Fibroblast of lung (primary cell): ENCODE data around the gene STPG2. TPM values are rescaled to one million over a fixed set of nuclear protein-coding genes. Genes with fewer than 3 reads are reported as not detected.
A peak's percentile ranks its signal among the peaks of the same experiment; 100 is the strongest.

Source experiments
- DNase-seq, 2 donors: peaks; one replicate each; pipeline versions ENCODE4 v3.0.0 to v3.0.0-alpha.2; 2010; ENCODE audit warnings: low read depth in 2 of 2
- H2AFZ ChIP-seq: 2 replicates; pipeline ENCODE4 v1.5.1; 2012; ENCODE audit warnings: low read length, control low read depth, inconsistent platforms
- H3K27ac ChIP-seq: 2 replicates; pipeline ENCODE4 v1.5.1; 2011; ENCODE audit warnings: low read length, control low read depth; ENCODE audit not compliant: insufficient read depth
- H3K27me3 ChIP-seq: 2 replicates; pipeline ENCODE4 v1.5.1; 2011; ENCODE audit warnings: mild to moderate bottlenecking, low read length; ENCODE audit not compliant: control insufficient read depth, insufficient read depth
- H3K36me3 ChIP-seq: 2 replicates; pipeline ENCODE4 v1.5.1; 2011; ENCODE audit warnings: low read length; ENCODE audit not compliant: control insufficient read depth, insufficient read depth
- H3K4me1 ChIP-seq: 2 replicates; pipeline ENCODE4 v1.5.1; 2011; ENCODE audit warnings: low read length; ENCODE audit not compliant: control insufficient read depth, insufficient read depth; ENCODE audit errors: extremely low read depth
- H3K4me2 ChIP-seq: 2 replicates; pipeline ENCODE4 v1.5.1; 2011; ENCODE audit warnings: low read length, control low read depth; ENCODE audit not compliant: insufficient read depth; ENCODE audit errors: extremely low read depth
- H3K4me3 ChIP-seq, 4 experiments: fragments of 200-600 bp in 1 of 4; sonication (generic) in 1 of 4; replicated peaks in 1 of 4; 2 replicates each; pipeline ENCODE4 v1.5.1; 2011 to 2016; ENCODE audit warnings: low read length in 4 of 4, low read depth in 3 of 4, mild to moderate bottlenecking in 3 of 4, control low read depth in 2 of 4, inconsistent platforms in 1 of 4, mixed read lengths in 1 of 4; ENCODE audit not compliant: insufficient read depth in 1 of 4; ENCODE audit errors: control extremely low read depth in 1 of 4
- H3K79me2 ChIP-seq: 2 replicates; pipeline ENCODE4 v1.5.1; 2012; ENCODE audit warnings: mild to moderate bottlenecking, low read length, inconsistent platforms; ENCODE audit not compliant: control insufficient read depth, insufficient read depth
- H3K9ac ChIP-seq: 2 replicates; pipeline ENCODE4 v1.5.1; 2011; ENCODE audit warnings: mild to moderate bottlenecking, low read length, control low read depth; ENCODE audit not compliant: insufficient read depth
- H3K9me3 ChIP-seq: 2 replicates; pipeline ENCODE4 v1.5.1; 2012; ENCODE audit warnings: low read depth, low read length; ENCODE audit not compliant: control insufficient read depth, insufficient read depth
- H4K20me1 ChIP-seq: 2 replicates; pipeline ENCODE4 v1.5.1; 2011; ENCODE audit warnings: low read length; ENCODE audit not compliant: control insufficient read depth, insufficient read depth; ENCODE audit errors: extremely low read depth
- EZH2 ChIP-seq: IDR thresholded peaks from 2 replicates; pipeline ENCODE4 v1.5.1; 2012; ENCODE audit warnings: low read length, control low read depth, mild to moderate bottlenecking; ENCODE audit errors: missing control alignments
- polyA plus RNA-seq, 2 donors: library from polyadenylated mRNA; depleted of rRNA in 1 of 2; stranded (reverse) in 1 of 2; unstranded in 1 of 2; fragments of >200 nt; gene quantifications; 2 replicates each; pipeline ENCODE4 v1.2.1, GENCODE V29; 2011 to 2012; ENCODE audit warnings: missing spikeins in 1 of 2
- total RNA-seq: library from RNA; depleted of rRNA; stranded (reverse); fragments of >200 nt; gene quantifications from 2 replicates; pipeline ENCODE4 v1.2.1, GENCODE V29; 2014
- TF ChIP-seq, protein P1 (sequence below), 2 donors: IDR thresholded peaks in 1 of 2; conservative IDR thresholded peaks in 1 of 2; 1 replicate in 1 of 2; 2 replicates in 1 of 2; pipeline ENCODE4 v1.5.1; 2011 to 2012; ENCODE audit warnings: low read length in 2 of 2, control low read depth in 1 of 2, inconsistent platforms in 1 of 2, low read depth in 1 of 2, mild to moderate bottlenecking in 1 of 2

Gene STPG2
- total and polyA plus RNA-seq, 2 donors (not counting 1 experiment from before 2014, with no cell fraction given) = 0.17 TPM; not detected in 1

GRCh38 chr4:98179951-98180350 lies 36.7 kb upstream of the STPG2 start:
- no peaks in the 10 kb centered on the region for H4K20me1 ChIP-seq
- DNase-seq = no peak
- no peak for TF ChIP-seq EZH2
- TF ChIP-seq, protein P1, sequence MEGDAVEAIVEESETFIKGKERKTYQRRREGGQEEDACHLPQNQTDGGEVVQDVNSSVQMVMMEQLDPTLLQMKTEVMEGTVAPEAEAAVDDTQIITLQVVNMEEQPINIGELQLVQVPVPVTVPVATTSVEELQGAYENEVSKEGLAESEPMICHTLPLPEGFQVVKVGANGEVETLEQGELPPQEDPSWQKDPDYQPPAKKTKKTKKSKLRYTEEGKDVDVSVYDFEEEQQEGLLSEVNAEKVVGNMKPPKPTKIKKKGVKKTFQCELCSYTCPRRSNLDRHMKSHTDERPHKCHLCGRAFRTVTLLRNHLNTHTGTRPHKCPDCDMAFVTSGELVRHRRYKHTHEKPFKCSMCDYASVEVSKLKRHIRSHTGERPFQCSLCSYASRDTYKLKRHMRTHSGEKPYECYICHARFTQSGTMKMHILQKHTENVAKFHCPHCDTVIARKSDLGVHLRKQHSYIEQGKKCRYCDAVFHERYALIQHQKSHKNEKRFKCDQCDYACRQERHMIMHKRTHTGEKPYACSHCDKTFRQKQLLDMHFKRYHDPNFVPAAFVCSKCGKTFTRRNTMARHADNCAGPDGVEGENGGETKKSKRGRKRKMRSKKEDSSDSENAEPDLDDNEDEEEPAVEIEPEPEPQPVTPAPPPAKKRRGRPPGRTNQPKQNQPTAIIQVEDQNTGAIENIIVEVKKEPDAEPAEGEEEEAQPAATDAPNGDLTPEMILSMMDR (conservative IDR thresholded peaks at IDR 0.05 in 1 of 2, IDR thresholded peaks at IDR 0.05 in 1 of 2; ENCODE audit: low read depth in 1 of 2, low read length in 2 of 2) = no peak

DNA sequence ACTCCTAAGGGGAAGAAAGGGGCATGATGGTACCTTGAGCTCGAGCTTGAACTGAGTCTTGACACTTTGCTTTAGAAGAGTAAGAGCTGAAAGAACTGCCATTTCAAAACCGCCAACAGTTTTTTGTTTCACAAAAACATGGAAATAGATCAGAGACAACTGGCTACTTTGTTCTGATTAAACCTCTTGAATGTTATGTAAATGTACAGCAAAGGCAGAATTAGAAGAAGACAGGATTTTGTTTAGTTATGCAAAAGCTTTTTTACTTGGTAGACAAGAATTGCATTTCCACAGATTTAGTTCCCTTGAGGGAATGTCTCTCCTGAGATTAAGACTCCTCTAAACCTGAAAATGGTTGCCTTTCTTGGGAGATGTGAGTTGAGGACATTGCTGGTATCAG lies 33.3 kb upstream of the STPG2 start:
- Histone ChIP-seq H3K27me3 (no peaks in the 10 kb centered on the region), H3K4me3 (no peak overlapping the region)

More at GRCh38 chr4:98179951-98180350, 36.7 kb upstream of the STPG2 start:
- no peak overlapping the region for H3K27ac ChIP-seq
- H3K9me3 ChIP-seq = no peaks in the 10 kb centered on the region
- H3K4me3 ChIP-seq = no peak overlapping the region
- H3K27me3 ChIP-seq = no peaks in the 10 kb centered on the region
- H3K4me1 ChIP-seq = no peaks in the 10 kb centered on the region
- no peaks in the 10 kb centered on the region for H3K79me2 ChIP-seq
- H3K9ac ChIP-seq = no peak overlapping the region
- no peak overlapping the region for H3K4me2 ChIP-seq
- no peak overlapping the region for H2AFZ ChIP-seq
- no peaks in the 10 kb centered on the region for H3K36me3 ChIP-seq

GRCh38 chr4:98170035-98170434 lies 26.8 kb upstream of the STPG2 start:
- H3K27ac ChIP-seq = no peak overlapping the region
- H4K20me1 ChIP-seq = no peaks in the 10 kb centered on the region
- H3K4me2 ChIP-seq = no peak overlapping the region
- no peaks in the 10 kb centered on the region for H3K79me2 ChIP-seq
- no peaks in the 10 kb centered on the region for H3K36me3 ChIP-seq
- H3K27me3 ChIP-seq = no peaks in the 10 kb centered on the region
- no peak overlapping the region for H2AFZ ChIP-seq
- TF ChIP-seq, protein P1 (conservative IDR thresholded peaks at IDR 0.05 in 1 of 2, IDR thresholded peaks at IDR 0.05 in 1 of 2; ENCODE audit: low read depth in 1 of 2, low read length in 2 of 2) = no peak
- no peak for TF ChIP-seq EZH2
- no peak overlapping the region for H3K4me3 ChIP-seq
- peak in 1 of 2 donors; percentile 5 for DNase-seq
- H3K4me1 ChIP-seq = no peaks in the 10 kb centered on the region
- no peak overlapping the region for H3K9ac ChIP-seq
- H3K9me3 ChIP-seq = no peaks in the 10 kb centered on the region

More for the DNA sequence above, 33.3 kb upstream of the STPG2 start:
- Histone ChIP-seq H3K4me1 (no peaks in the 10 kb centered on the region), H3K79me2 (no peaks in the 10 kb centered on the region), H4K20me1 (no peaks in the 10 kb centered on the region), H3K27ac (no peak overlapping the region), H3K9ac (no peak overlapping the region), H3K36me3 (no peaks in the 10 kb centered on the region), H3K9me3 (no peaks in the 10 kb centered on the region), H3K4me2 (no peak overlapping the region), H2AFZ (no peak overlapping the region)
- no peak for TF ChIP-seq EZH2
- TF ChIP-seq, protein P1 (conservative IDR thresholded peaks at IDR 0.05 in 1 of 2, IDR thresholded peaks at IDR 0.05 in 1 of 2; ENCODE audit: low read depth in 1 of 2, low read length in 2 of 2) = no peak
- DNase-seq = no peak
